Fibroblast of skin of right biceps (primary cell): Measurements from ENCODE around the gene PTRH1.
A peak's percentile ranks its signal among the peaks of the same experiment; 100 is the strongest.

Experiments
- DNase-seq: peaks from one replicate; pipeline ENCODE4 v3.0.0-alpha.2; 2013

Gene PTRH1

DNA sequence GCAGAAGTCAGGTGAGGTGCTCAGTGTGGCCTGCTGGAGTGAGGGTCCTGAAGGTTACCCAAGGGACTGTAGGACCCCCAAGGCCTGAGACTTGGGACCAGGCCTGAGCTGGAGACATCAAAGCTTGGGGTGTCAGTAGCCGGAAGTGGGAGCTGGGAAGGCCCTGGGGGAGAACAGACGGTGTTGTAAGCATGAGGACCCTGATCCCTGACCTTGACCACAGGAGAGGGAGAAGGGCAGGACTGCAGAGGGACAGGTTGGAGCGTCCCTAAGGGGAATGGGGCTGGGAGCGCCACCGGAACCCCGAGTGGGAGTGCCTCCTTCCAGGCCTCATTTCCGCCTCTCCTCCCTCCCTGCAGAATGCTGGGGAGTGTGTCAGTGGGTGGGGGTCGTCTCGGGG, 949 bp upstream of the PTRH1 start:
- DNase-seq, result no peak

DNA sequence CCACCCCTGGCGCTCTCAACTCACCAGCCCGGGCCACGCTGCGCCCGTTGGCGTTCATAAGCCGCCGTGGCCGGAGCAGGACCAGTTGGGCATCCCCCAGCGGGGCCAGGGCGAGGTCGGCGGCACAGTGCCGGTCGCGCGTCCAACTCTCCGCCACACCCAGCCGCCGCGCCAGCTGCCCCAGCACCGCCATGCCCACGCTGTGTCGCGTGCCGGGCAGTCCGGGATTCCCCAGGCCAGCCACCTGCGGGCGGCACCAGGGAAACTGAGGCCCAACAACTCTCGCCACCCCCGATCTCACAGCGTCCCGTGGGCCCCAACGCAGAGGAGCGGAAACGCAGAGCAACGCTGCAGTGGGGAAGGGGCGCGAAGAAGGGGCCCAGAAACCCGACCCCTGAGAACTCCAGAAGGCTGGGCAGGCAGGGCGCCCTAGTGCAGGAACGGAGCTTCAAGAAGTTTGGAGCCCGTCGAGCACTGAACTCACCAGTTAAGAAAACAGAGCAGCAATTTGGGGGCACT, 453 bp downstream of the PTRH1 start:
- DNase-seq, result no peak

DNA sequence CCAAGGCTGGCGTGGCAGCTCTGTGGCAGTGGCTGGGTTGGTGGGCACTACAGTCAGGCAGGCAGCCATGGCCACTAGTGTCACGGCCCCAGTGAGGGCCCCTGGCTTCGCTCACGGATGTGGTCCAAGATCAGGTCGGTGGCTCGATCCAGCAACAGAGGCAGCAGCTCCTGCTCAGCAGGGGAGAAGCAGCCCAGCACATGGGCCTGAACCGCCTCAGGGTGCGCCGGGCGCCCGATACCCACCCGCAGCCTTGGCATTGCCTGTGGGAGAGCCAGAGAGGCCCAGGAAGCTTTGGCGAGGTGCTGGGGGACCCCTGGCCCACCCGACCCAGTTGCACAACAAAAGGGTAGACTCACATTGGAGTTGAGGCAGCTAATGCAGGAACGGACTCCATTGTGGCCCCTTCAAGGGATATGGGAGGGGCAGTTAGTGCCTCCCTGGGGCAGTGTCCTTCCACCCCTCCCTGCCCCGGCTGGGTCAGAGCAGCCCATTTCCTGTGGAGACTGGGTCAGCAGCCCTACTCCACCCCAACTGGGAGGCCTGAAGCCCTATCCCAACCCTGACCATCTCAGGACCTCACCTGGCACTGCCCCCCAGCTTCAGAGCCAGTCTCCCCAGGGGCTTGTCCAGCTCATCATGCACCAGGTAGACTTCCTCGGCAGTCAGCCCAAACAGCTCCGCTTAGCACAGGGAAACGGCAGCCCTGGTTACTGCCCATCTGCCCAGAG, 1.3 kb downstream of the PTRH1 start:
- DNase-seq, result no peak

DNA sequence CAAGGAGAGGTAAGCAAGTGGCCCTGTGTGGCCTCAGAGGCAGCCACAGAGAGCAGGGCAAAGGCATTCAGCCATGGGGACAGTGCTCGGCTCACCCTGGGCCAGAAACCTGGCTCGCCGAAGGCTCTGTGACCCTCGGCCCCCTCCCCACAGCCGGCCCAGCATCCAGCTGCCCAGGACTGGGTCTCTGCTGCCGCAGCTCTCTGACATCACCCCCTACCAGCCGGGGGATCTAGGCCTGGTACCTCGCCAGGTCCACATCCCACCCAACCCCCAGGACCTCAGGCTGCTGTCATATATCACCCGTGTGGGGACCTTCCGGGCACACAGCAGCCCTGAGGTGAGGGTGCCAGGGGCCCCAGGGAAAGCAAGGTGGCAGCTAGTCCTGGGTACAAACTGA, 2.6 kb downstream of the PTRH1 start:
- DNase-seq, result no peak

DNA sequence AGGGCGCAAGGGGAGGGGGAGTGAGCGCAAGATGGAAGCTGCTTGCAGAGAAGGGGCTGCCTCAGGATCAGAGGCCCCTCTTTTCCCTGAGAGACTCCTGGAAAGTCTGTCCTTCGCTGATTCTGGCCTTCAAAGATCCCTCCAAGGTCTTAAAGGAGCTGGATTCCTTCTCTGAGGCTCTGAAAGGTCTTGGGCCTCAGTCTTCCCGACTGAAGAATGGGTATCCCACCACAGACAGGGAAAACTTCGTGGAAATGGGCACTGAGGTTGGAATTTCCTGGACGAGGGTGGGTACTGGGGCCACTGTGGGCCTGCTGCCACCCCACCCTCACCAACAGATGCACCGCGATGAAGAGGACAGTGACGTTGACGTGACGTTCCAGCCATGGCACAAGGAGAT, 3.1 kb downstream of the PTRH1 start:
- DNase-seq, result no peak

DNA sequence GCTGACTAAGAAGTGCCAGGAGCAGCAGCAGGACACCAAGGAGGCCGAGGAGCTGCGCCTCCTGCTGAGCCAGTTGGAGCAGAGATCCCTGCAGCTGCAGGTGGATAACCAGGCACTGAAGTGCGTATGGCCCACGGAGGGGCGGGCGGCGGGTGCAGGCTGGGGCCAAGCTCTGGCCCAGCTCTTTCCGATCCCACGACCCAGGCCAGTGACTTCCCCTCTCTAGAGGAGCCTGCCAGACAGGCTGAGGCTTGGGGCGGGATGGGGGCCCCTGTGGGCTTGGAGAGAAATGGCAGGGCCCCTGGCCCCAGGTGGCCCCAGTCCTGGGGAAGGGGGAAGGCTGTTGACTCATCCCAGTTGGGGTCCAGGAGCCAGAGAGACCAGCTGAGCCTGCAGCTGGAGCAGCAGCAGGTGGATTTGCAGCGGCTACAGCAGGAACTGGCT, 3.6 kb downstream of the PTRH1 start:
- DNase-seq, result no peak

DNA sequence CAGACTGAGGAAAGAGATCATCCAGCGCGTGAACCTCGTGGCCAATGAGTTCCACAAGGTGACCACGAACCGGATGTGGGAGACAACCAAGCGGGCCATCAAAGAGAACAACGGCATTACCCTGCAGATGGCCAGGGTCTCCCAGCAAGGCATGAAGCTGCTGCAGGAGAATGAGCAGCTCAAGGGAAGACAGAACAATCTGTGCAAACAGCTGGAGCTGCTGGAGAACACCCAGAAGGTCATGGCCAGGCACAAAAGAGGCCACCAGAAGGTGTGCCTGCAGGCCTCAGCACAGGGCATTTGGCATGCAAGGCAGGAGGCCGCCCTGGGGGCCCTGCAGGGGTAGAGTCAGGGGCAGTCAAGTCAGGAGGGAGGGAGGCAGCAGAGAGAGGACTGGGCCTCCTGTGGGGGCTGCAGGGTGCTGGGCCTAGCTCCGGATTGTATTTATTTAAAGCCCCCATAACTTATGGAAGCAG, 4.2 kb downstream of the PTRH1 start:
- DNase-seq, result no peak

DNA sequence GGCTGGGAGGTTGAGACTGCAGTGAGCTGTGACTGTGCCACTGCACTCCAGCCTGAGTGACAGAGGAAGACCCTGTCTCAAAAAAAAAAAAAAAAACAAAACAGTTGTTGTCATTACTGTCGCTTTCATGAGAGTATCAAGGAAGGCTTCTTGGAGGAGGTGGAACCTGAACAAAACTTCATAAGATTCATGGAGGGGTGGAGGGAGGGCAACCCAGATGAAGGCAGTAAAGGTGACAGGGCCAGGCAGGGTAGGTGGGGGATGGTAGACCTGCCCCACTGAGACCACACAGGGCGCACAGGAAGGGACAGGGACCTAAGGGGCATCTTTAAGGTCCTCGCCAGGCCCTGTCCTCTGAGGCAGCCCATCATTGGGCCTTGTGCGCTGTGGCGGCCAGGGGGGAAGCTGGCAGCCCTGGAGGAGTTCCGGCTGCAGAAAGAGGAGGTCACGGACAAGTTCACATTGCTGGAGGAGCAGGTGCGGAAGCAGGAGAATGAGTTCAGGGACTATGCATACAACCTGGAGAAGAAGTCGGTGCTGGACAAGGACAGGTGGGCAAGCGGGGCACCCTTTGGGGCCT, 5.2 kb downstream of the PTRH1 start:
- no peak for DNase-seq

DNA sequence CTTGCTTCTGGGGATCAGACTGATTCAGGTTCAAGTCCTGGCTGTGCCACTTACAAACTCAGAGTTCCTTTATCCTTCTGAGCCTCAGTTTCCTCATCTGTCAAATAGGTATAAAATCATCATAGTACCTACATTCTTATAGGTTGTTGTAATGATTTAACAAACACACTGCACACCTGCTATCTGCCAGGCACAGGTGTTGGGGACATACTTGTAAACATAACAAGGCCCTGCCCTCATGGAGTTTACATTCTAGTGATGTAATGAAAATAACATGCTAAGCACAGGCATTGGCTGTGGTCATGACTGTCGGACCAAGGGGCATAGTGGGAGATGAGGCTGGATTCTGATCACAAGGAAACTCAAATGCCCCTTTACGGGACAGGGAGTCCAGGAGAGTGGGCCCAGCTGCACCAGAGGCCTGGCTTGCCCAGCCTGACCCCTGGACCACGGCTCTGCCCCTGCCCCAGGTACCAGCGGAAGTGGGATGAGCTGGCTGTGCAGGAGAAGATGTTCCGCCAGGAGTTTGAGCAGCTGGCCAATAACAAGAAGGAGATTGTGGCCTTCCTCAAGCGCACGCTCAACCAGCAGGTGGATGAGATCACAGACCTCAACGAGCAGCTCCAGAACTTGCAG, 6.4 kb downstream of the PTRH1 start:
- no peak for DNase-seq

DNA sequence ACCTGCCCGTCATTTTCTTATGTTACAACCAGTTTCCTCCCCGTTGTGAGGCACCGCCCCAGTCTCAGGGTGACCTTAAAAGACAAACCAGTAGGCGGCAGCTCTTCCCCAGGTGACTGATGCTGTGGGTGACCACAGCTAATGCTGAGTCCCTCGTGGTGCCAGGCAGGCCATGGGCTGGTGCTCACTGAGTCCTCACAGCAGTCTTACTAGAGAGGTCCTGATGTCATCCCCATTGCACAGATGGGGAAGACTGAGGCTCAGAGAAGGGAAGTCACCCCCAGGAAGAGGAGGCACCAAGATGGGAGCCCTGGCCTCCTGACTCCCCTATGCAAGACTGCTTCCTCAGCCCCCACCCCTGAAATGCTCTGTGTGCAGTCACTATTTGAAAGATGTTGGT, 7.7 kb downstream of the PTRH1 start:
- DNase-seq, result no peak

DNA sequence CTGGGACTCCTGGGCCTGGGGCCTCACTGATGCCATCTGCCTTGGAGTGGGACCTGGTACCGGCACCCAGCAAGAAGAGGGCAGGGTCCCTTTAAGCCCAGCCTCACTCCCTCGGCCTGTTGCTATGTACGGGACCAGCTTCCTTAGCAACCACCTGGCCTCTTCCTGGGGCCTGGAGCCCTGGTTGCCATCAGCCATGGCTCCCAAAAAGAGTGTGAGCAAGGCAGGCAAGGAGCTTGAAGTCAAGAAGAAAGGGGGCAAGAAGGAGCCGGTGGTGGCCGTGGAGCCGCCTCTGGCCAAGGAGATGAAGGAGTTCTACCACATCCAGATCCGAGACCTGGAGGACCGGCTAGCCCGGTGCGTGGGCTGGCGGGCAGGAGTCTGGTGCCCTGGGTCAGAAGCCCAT, 8.6 kb downstream of the PTRH1 start, which contains the start of gene CFAP157:
Gene CFAP157 (plus strand): TSS at position 153 of the 406 bp plus-strand sequence. CDS start 44 bp downstream, at position 197.
- no peak for DNase-seq

DNA sequence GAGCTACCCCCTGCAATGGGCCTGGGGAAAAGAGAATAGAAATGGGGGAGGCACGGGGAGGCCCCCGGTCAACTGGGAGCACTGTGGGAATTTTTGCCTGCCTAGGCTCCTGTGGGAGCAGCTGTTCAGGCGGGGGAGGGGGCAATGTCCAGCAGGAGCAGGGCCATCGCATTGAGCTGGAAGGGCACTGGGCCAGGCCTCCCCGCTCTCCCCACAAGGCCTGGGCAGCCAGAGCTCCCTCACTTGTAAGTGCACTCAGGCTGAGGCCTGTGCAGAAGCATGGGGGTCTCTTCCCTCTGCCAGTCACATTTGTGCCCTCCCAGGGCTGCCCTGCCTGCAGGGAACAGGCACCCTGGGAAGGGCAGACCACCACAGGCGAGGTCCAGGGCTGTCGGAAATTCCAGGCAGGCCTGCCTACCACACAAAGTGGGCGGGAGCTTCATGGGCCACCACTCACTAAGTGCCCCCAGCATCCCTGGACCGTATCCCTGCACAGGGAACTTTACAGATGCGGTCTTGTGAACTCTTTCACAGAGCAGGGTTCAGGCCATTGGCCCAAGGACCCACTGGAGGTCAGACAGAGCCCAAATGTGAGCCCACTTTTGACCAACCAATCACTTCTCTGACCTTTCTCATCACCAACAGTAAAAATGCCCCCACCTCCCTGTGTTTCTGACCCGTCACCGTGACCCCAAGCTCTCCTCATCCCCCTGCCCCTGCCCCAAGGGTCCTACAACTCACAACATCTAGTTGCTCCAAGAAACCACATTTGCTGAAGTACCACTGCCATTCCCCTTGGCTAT, 9.7 kb downstream of the PTRH1 start:
- DNase-seq, result no peak

DNA sequence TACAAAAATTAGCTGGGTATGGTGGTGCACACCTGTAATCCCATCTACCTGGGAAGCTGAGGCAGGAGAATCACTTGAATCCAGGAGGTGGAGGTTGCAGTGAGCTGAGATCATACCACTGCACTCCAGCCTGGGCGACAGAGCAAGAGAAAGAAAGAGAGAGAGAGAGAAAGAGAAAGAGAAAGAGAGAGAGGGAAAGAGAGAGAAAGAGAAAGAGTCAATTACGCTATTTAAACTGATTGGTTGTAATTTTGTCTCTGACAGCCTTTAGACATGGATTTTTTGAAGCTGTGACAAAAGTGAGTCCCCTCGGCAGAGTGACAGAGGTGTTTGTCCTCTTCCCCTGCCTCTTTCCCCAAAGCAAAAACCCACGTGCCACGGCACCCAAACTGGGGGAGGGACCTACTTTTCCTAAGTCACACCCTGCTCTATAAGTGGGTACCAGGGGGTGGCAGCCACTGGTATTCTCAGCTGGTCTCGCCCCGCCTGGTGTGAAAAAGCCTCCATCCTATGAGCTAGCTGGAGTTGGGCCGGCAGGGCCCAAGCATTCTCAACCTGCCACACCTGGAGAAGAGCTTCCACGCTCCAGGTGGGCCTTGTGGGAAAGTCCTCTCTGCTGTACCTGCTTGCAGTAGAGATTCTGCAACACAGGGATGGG, 12.0 kb downstream of the PTRH1 start:
- DNase-seq, result no peak

DNA sequence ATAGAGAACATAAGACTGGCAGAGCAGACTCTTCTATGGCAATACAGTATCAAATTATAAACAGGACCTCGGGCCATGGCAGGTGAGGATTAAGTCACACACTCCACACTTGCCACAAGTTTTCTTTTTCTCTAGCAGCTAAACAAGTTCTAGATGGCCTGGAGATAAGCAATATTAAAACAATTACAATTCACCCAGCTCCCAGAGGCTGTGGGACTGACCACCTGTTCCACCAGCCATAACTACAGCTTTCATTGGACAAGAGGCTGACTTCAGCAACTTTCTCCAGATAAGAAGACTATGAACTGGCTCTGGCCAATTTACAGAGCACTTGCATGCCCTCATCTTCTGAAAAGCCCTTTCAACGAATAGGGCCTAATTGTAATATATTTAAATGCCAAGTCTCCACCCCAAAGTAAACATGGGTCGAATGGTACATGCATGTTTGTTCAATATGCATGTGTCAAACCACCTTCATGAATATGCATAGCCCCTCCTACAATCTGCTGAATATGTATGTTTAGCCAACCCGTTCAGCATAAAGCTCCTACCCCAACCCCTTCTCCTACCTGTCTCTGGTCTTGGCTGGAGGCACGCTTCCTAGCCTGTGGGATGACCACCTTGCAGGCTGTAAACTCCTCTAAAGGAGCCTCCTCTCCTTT, 14.7 kb downstream of the PTRH1 start:
- DNase-seq, result no peak

DNA sequence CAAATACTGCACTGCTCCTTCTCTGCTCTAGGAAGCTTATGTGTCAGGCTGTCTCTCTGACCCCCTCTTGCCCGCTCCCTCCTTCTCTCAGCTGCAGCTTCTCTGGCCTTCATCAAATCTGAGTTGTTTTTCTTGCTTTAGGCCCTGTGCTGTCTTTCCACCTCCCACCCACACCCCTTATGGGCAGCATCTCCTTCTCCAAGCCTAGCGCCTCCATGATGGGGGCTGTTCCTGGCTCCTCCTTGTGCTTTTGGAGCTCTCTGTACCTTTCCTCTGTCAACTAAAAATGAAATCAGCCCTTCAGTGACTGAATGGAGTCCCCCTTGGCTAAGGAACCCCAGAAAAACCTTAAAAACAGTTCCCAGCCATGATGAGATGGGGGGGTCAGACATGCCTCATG, 15.3 kb downstream of the PTRH1 start:
- DNase-seq, result no peak

DNA sequence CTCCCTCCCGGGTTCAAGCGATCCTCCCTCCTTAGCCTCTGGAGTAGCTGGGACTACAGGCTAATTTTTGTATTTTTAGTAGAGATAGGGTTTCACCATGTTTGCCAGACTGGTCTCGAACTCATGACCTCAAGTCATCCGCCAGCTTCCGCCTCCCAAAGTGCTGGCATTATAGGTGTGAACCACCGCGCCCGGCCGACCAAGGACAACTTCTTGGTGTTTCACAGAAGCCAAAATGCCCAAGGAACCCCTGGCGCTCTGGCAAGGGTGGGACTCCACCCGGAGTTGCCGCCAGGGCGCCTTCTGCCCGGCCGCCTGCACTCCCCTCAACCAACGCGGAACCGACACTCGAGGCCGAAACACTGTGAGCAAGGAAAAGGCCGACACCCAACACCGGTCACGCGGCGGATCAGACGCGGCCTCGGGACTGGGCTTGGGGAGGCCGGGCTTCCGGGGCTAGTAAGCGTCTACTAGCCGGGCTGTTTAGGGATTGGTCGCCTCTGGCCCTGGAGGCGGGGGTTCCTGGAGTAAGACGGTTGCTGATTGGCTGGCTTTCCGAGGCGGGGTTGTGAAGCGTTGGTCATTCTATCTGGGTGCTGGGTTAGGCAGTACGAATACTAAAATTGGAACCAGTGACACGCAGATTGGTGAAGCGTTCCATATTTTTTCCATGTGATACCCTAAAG, 16.3 kb downstream of the PTRH1 start:
- DNase-seq, result peak; percentile 96

DNA sequence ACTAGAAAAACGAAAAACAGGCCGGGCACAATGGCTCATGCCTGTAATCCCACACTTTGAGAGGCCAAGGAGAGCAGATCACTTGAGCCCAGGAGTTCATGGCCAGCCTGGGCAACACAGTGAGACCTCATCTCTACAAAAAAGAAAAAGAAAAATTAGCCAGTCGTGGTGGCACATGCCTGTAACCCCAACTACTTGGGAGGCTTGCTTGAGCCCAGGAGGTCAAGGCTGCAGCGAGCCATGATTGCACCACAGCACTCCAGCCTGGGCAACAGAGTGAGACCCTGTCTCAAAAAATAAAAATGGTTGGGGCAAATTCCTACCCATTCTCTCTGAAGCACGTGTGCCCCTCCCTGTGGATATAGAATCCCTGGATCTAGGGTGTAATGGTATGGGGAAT, 17.1 kb downstream of the PTRH1 start:
- DNase-seq, result no peak

DNA sequence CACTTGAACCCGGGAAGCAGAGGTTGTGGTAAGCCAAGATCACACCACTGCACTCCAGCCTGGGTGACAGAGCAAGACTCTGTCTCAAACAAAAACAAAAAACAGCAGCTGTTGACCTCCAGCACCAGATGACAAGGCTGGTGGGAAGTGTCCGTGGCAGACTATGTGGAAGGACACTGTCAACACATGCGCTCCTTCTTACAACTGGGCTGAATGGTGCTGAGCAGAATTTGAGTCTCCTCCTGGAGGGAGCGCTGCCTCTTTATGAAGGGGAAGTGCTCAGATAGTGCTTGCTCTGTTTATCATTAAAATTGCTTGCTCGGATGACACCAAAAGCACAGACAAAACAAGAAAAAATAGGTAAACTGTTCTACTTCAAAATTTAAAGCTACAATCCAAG, 17.9 kb downstream of the PTRH1 start:
- no peak for DNase-seq

DNA sequence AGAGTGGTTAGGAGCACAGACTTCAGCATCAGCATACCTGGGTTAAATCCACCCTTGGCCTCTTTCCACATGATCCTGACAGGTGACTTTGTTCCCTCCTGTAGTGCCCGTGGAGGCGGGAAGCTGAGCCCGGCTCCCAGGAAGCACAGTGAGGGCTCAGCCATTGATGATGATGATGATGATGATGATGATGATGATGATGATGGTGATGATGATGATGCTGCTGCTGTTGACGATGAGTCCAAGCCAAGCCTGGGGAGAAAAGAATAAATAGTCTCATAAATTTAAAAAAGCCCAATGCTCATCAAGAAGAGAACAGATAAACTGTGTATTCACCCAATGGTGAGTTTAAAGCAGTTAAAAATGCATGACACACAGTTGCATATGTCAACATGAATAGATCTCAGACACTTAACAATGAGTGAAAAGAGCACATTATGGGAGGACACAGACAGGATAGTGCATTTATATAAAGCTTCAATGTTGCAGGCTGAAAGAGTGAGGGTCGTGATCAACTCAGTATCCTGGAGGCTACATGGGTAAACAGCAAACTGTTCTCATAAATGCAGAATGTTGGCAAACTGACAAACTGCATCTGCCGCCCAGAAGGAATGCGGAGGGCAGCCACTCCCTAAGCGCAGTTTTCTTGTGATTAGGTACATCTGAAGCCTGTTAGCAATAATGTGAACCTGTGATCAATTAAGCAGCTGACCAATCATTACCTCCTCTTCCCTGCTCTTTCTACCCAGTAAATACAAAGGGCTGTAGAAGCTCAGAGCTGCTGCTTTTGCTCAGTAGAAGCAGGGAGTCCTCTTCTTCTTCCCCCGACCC, 20.4 kb downstream of the PTRH1 start:
- DNase-seq, result peak; percentile 48

DNA sequence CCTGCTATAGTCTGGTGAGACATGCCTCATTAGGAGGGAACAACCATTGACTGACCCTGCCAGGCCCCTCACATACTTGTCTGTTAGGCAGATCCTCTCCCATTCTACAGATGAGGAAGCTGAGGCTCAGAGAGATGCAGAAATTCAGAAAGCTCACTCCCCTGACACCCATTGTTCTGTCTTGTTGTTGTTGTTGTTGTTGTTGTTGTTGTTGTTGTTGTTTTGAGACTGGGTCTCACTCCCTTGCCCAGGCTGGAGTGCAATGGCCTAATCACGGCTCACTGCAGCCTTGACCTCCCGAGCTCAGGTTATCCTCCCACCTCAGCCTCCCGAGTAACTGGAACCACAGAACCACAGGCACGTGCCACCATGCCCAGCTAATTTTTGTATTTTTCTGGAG, 21.8 kb downstream of the PTRH1 start:
- DNase-seq, result no peak
